ENCODE measurements around the gene PMS1. TPM values are rescaled to one million over a fixed set of nuclear protein-coding genes. Genes with fewer than 3 reads are reported as not detected.
"Not testable (repeated sequence)": the region's sequence is repeated elsewhere in the genome, so short reads cannot be mapped to it uniquely, and the experiment has no call there.

Gene PMS1
- polyA plus RNA-seq (2013, experiment 1 of 2) = 24.5 TPM
- 23.3 TPM for polyA plus RNA-seq (2013, experiment 2 of 2)

- H2BK120ac ChIP-seq (ENCODE audit: low read depth, low read length) = no peak within 1 kb of the TSS
- no peak within 1 kb of the TSS for H2BK15ac ChIP-seq (replicated peaks; ENCODE audit: low read depth)
- H3K9ac ChIP-seq (ENCODE audit: low read length) = peak within 1 kb of the TSS; percentile 92
- peak within 1 kb of the TSS; percentile 98 for H3K56ac ChIP-seq (ENCODE audit: low read length)
- peaks cover 33% of the 10 kb centered on the region for H3K79me2 ChIP-seq (ENCODE audit: control insufficient read depth, insufficient read depth, low read length)
- H3K27me3 ChIP-seq (ENCODE audit: insufficient read depth, low read length, poor library complexity) = no peaks in the 10 kb centered on the region
- H3K23ac ChIP-seq (ENCODE audit: low read length) = no peak within 1 kb of the TSS
- no CpG with 5 or more reads among the region's 96 CpGs for WGBS (ENCODE audit: extremely low coverage, insufficient coverage, low lambda C conversion rate)
- peak within 1 kb of the TSS; percentile 60 for H2AK5ac ChIP-seq (ENCODE audit: low read length)
- peak within 1 kb of the TSS; percentile 71 for H3K4me2 ChIP-seq (ENCODE audit: low read length)
- H3K4me3 ChIP-seq (ENCODE audit: low read length) = peak within 1 kb of the TSS; percentile 91
- H3K79me1 ChIP-seq (ENCODE audit: low read length) = peaks cover 11% of the 10 kb centered on the region
- no peak within 1 kb of the TSS for H3K4ac ChIP-seq (ENCODE audit: low read depth, low read length)
- no peak within 1 kb of the TSS for H2BK5ac ChIP-seq (ENCODE audit: low read length)
- no peaks in the 10 kb centered on the region for H3K36me3 ChIP-seq (ENCODE audit: control insufficient read depth, insufficient read depth, low read length)
- peak within 1 kb of the TSS; percentile 93 for H3K27ac ChIP-seq (ENCODE audit: low read depth, low read length)
- peak within 1 kb of the TSS; percentile 58 for H4K8ac ChIP-seq (ENCODE audit: low read depth, low read length)
- peaks cover 5% of the 10 kb centered on the region for H3K4me1 ChIP-seq (ENCODE audit: control insufficient read depth, low read depth, low read length)
- H3K18ac ChIP-seq (ENCODE audit: low read length) = peak within 1 kb of the TSS; percentile 53
- H4K5ac ChIP-seq (ENCODE audit: low read length) = no peak within 1 kb of the TSS
- DNase-seq = peak; percentile 97
Measured at GRCh38 chr2:189783927-189784867, at the start of gene PMS1, which contains the start of gene ORMDL1. PMS1 (plus strand) TSS chr2:189784450; CDS start chr2:189791810, 7,360 bp downstream. ORMDL1 (minus strand) TSS chr2:189784339; CDS start chr2:189782595, 1,744 bp downstream.

GRCh38 chr2:189751080-189751658, 33.1 kb upstream of the PMS1 start:
- no peak overlapping the region for H3K4ac ChIP-seq (ENCODE audit: low read depth, low read length)
- no peaks in the 10 kb centered on the region for H3K4me1 ChIP-seq (ENCODE audit: control insufficient read depth, low read depth, low read length)
- H3K9ac ChIP-seq (ENCODE audit: low read length) = no peak overlapping the region
- no peaks in the 10 kb centered on the region for H3K27me3 ChIP-seq (ENCODE audit: insufficient read depth, low read length, poor library complexity)
- H4K8ac ChIP-seq (ENCODE audit: low read depth, low read length) = no peak overlapping the region
- H3K18ac ChIP-seq (ENCODE audit: low read length) = no peak overlapping the region
- no peak overlapping the region for H2AK5ac ChIP-seq (ENCODE audit: low read length)
- no peak overlapping the region for H3K27ac ChIP-seq (ENCODE audit: low read depth, low read length)
- no peak overlapping the region for H2BK5ac ChIP-seq (ENCODE audit: low read length)
- WGBS (ENCODE audit: extremely low coverage, insufficient coverage, low lambda C conversion rate) = no CpG with 5 or more reads among the region's 10 CpGs
- no peak overlapping the region for H3K23ac ChIP-seq (ENCODE audit: low read length)
- no peak overlapping the region for H3K4me3 ChIP-seq (ENCODE audit: low read length)
- H3K79me2 ChIP-seq (ENCODE audit: control insufficient read depth, insufficient read depth, low read length) = no peaks in the 10 kb centered on the region
- no peak overlapping the region for H2BK120ac ChIP-seq (ENCODE audit: low read depth, low read length)
- no peaks in the 10 kb centered on the region for H3K79me1 ChIP-seq (ENCODE audit: low read length)
- DNase-seq = peak; percentile 57
- H3K36me3 ChIP-seq (ENCODE audit: control insufficient read depth, insufficient read depth, low read length) = no peaks in the 10 kb centered on the region
- no peak overlapping the region for H2BK15ac ChIP-seq (replicated peaks; ENCODE audit: low read depth)
- H3K4me2 ChIP-seq (ENCODE audit: low read length) = no peak overlapping the region
- H3K56ac ChIP-seq (ENCODE audit: low read length) = no peak overlapping the region
- no peak overlapping the region for H4K5ac ChIP-seq (ENCODE audit: low read length)

DNA sequence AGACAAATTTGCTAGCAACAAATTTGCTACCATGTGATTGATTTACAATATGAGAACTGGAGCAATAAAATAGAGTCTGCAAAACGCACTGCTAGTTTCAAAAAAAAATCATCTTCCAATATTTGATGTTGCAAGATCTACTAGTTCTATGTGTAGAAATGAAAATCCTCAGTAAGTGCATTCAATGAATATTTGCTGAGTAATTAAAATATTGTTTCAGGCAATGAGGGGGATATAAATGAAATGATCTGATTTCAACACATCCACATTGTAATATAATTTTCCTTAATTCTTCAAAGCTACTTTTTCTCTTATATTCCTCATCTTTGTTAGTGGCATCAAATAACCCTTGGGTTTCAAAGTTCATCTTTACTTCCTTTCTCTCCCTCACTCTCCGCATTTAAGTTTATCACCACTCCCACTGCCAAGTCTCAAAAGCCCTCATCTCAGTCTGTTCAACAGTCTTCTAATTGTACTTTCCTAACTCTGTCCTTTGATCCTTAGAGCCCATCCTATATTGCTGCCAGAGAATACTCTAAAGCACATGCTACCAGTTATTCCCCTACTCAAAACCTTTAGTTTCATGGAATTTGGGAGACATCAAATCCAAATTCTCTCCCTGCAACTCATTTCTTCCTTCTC, 27.8 kb upstream of the PMS1 start:
- Histone ChIP-seq H3K18ac (ENCODE audit: low read length) (no peak overlapping the region), H3K27ac (ENCODE audit: low read depth, low read length) (no peak overlapping the region), H2BK15ac (replicated peaks; ENCODE audit: low read depth) (no peak overlapping the region), H3K56ac (ENCODE audit: low read length) (no peak overlapping the region), H3K23ac (ENCODE audit: low read length) (no peak overlapping the region), H2BK120ac (ENCODE audit: low read depth, low read length) (no peak overlapping the region), H3K36me3 (ENCODE audit: control insufficient read depth, insufficient read depth, low read length) (no peaks in the 10 kb centered on the region), H3K4me3 (ENCODE audit: low read length) (no peak overlapping the region), H3K79me1 (ENCODE audit: low read length) (no peaks in the 10 kb centered on the region), H3K27me3 (ENCODE audit: insufficient read depth, low read length, poor library complexity) (no peaks in the 10 kb centered on the region), H4K5ac (ENCODE audit: low read length) (no peak overlapping the region), H2AK5ac (ENCODE audit: low read length) (no peak overlapping the region), H3K4me1 (ENCODE audit: control insufficient read depth, low read depth, low read length) (no peaks in the 10 kb centered on the region), H3K4ac (ENCODE audit: low read depth, low read length) (no peak overlapping the region), H4K8ac (ENCODE audit: low read depth, low read length) (no peak overlapping the region), H3K79me2 (ENCODE audit: control insufficient read depth, insufficient read depth, low read length) (no peaks in the 10 kb centered on the region), H3K9ac (ENCODE audit: low read length) (no peak overlapping the region), H3K4me2 (ENCODE audit: low read length) (no peak overlapping the region), H2BK5ac (ENCODE audit: low read length) (no peak overlapping the region)
- DNase-seq = no peak
- WGBS (ENCODE audit: extremely low coverage, insufficient coverage, low lambda C conversion rate) = no CpG with 5 or more reads among the region's 2 CpGs

GRCh38 chr2:189760154-189760553, 24.1 kb upstream of the PMS1 start:
- no CpG with 5 or more reads among the region's 19 CpGs for WGBS (ENCODE audit: extremely low coverage, insufficient coverage, low lambda C conversion rate)
- H3K27me3 ChIP-seq (ENCODE audit: insufficient read depth, low read length, poor library complexity); H3K79me1 ChIP-seq (ENCODE audit: low read length); H3K4ac ChIP-seq (ENCODE audit: low read depth, low read length); H3K4me1 ChIP-seq (ENCODE audit: control insufficient read depth, low read depth, low read length); H3K79me2 ChIP-seq (ENCODE audit: control insufficient read depth, insufficient read depth, low read length); H2BK120ac ChIP-seq (ENCODE audit: low read depth, low read length); H3K4me2 ChIP-seq (ENCODE audit: low read length); H4K5ac ChIP-seq (ENCODE audit: low read length); H2AK5ac ChIP-seq (ENCODE audit: low read length); H3K4me3 ChIP-seq (ENCODE audit: low read length); H3K18ac ChIP-seq (ENCODE audit: low read length); H2BK5ac ChIP-seq (ENCODE audit: low read length); H2BK15ac ChIP-seq (replicated peaks; ENCODE audit: low read depth); H3K9ac ChIP-seq (ENCODE audit: low read length); DNase-seq; H4K8ac ChIP-seq (ENCODE audit: low read depth, low read length); H3K56ac ChIP-seq (ENCODE audit: low read length); H3K36me3 ChIP-seq (ENCODE audit: control insufficient read depth, insufficient read depth, low read length); H3K23ac ChIP-seq (ENCODE audit: low read length); H3K27ac ChIP-seq (ENCODE audit: low read depth, low read length): not testable (repeated sequence)

DNA sequence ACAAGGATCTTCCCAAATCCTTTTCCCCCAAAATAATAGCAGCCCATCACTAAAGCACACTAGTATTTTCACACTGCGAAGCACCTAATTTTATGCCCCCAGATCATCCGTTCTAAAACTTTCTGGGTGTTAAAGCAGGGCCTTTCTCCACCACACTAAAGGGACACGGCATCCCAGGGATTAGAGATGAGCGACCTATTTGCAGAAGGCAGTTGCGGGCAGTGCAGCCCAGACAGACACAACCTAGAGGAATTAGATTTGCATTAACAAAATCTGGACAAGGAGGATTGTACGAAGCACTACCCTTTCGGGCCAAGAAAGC, 22.1 kb upstream of the PMS1 start:
- peak overlapping the region; percentile 77 for H3K27ac ChIP-seq (ENCODE audit: low read depth, low read length)
- no peaks in the 10 kb centered on the region for H3K79me2 ChIP-seq (ENCODE audit: control insufficient read depth, insufficient read depth, low read length)
- no peak overlapping the region for H2BK15ac ChIP-seq (replicated peaks; ENCODE audit: low read depth)
- no peak overlapping the region for H2AK5ac ChIP-seq (ENCODE audit: low read length)
- H3K18ac ChIP-seq (ENCODE audit: low read length) = peak overlapping the region; percentile 60
- no peak overlapping the region for H2BK120ac ChIP-seq (ENCODE audit: low read depth, low read length)
- H3K4ac ChIP-seq (ENCODE audit: low read depth, low read length) = peak overlapping the region; percentile 79
- peak overlapping the region; percentile 92 for H3K9ac ChIP-seq (ENCODE audit: low read length)
- H4K5ac ChIP-seq (ENCODE audit: low read length) = peak overlapping the region; percentile 36
- peak overlapping the region; percentile 65 for H3K4me2 ChIP-seq (ENCODE audit: low read length)
- no peaks in the 10 kb centered on the region for H3K27me3 ChIP-seq (ENCODE audit: insufficient read depth, low read length, poor library complexity)
- peak overlapping the region; percentile 96 for H3K56ac ChIP-seq (ENCODE audit: low read length)
- H4K8ac ChIP-seq (ENCODE audit: low read depth, low read length) = no peak overlapping the region
- H3K23ac ChIP-seq (ENCODE audit: low read length) = peak overlapping the region; percentile 24
- H3K79me1 ChIP-seq (ENCODE audit: low read length) = no peaks in the 10 kb centered on the region
- H3K4me3 ChIP-seq (ENCODE audit: low read length) = peak overlapping the region; percentile 70
- H3K36me3 ChIP-seq (ENCODE audit: control insufficient read depth, insufficient read depth, low read length) = no peaks in the 10 kb centered on the region
- H2BK5ac ChIP-seq (ENCODE audit: low read length) = peak overlapping the region; percentile 43
- no peaks in the 10 kb centered on the region for H3K4me1 ChIP-seq (ENCODE audit: control insufficient read depth, low read depth, low read length)
- no peak for DNase-seq
- WGBS (ENCODE audit: extremely low coverage, insufficient coverage, low lambda C conversion rate) = no CpG with 5 or more reads among the region's 7 CpGs
